ENCODE results near the gene CGB3.

DNA sequence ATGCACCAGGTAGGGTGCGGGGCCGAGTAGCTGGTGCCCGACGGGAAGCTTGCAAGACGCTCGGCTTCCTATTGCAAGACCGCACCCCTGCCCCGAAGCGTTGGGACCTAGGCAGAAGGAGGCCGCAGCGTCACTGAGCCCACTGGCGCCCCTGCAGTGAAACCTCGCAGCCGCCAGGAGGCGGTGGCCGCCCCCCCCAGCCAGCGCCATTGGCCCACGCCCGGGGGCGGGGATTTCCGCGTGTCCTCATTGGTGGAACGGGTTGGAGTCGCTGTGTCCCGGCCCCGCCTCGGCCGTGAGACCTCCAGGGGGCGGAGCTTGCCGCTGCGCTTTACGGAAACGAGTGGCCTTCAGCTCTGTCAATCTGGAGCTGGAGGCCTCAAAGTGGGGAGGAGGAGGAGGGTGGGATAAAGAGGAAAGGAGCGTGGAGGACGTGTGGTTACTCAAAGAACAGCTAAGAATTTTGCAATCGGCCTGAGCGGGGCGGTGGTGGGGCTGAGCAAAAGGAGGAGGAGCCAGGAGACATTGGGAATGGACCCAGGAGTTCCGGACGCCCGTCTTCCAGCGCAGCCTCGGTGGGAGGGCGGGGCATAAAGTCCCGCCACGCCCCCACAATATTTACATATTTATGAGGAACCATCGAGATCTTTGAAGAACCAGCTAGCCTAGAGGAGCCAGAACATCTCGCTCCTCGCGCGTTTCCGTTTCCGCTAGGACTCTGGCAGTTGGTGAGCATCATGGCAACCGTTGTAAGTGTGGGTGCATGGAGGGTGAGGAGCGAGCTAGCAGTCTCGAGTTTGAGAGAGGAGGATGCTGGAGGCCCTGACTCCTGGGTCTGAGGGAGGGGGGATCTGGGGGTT is 30.7 kb downstream of the CGB3 start, which contains the start of the genes GYS1 and RUVBL2:
- TF ChIP-seq, protein P1, sequence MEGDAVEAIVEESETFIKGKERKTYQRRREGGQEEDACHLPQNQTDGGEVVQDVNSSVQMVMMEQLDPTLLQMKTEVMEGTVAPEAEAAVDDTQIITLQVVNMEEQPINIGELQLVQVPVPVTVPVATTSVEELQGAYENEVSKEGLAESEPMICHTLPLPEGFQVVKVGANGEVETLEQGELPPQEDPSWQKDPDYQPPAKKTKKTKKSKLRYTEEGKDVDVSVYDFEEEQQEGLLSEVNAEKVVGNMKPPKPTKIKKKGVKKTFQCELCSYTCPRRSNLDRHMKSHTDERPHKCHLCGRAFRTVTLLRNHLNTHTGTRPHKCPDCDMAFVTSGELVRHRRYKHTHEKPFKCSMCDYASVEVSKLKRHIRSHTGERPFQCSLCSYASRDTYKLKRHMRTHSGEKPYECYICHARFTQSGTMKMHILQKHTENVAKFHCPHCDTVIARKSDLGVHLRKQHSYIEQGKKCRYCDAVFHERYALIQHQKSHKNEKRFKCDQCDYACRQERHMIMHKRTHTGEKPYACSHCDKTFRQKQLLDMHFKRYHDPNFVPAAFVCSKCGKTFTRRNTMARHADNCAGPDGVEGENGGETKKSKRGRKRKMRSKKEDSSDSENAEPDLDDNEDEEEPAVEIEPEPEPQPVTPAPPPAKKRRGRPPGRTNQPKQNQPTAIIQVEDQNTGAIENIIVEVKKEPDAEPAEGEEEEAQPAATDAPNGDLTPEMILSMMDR (conservative IDR thresholded peaks at IDR 0.05 in 1 of 2, IDR thresholded peaks at IDR 0.05 in 1 of 2; ENCODE audit: extremely low read depth in 1 of 2, insufficient read depth in 1 of 2, low read depth in 1 of 2, low read length in 2 of 2), result peak; percentile 83 to 92
- TF ChIP-seq EZH2 (IDR thresholded peaks at IDR 0.05; ENCODE audit: borderline replicate concordance, low read length), result no peak
